GM13977 (cell line): ENCODE measurements around the gene MAST4.
"Not testable (repeated sequence)": the region's sequence is repeated elsewhere in the genome, so short reads cannot be mapped to it uniquely, and the experiment has no call there.

Experiments used
- DNase-seq: peaks from one replicate; pipeline ENCODE4 v3.0.0; 2012; ENCODE audit warnings: low spot score
- in situ Hi-C: fragments of 300-500 bp; cut with MboI; formaldehyde crosslinking; loops from one replicate; pipeline ENCODE4 v1.12.0; 2022; ENCODE audit warnings: low sequenced_read_pairs, low pct_unique_long_range_greater_than_20kb, mixed read lengths, inconsistent platforms; ENCODE audit not compliant: unreplicated experiment
- TF ChIP-seq, protein P1 (sequence below): IDR thresholded peaks from 2 replicates; pipeline ENCODE4 v1.5.1; 2012; ENCODE audit warnings: mild to moderate bottlenecking, control low read depth; ENCODE audit not compliant: insufficient read depth; ENCODE audit errors: extremely low read depth, missing control alignments

Gene MAST4

GRCh38 chr5:66818304-66818934, 222.2 kb downstream of the MAST4 start:
- DNase-seq = no peak
- TF ChIP-seq, protein P1, sequence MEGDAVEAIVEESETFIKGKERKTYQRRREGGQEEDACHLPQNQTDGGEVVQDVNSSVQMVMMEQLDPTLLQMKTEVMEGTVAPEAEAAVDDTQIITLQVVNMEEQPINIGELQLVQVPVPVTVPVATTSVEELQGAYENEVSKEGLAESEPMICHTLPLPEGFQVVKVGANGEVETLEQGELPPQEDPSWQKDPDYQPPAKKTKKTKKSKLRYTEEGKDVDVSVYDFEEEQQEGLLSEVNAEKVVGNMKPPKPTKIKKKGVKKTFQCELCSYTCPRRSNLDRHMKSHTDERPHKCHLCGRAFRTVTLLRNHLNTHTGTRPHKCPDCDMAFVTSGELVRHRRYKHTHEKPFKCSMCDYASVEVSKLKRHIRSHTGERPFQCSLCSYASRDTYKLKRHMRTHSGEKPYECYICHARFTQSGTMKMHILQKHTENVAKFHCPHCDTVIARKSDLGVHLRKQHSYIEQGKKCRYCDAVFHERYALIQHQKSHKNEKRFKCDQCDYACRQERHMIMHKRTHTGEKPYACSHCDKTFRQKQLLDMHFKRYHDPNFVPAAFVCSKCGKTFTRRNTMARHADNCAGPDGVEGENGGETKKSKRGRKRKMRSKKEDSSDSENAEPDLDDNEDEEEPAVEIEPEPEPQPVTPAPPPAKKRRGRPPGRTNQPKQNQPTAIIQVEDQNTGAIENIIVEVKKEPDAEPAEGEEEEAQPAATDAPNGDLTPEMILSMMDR = no peak
- in situ Hi-C loops = no loop called here

- TF ChIP-seq, protein P1 = no peak
- in situ Hi-C loops = no loop called here
- no peak for DNase-seq
Observed at GRCh38 chr5:66818935-66819328, 222.7 kb downstream of the MAST4 start.

GRCh38 chr5:66820630-66821207, 224.5 kb downstream of the MAST4 start:
- in situ Hi-C loops = no loop called here
- TF ChIP-seq, protein P1 = no peak
- no peak for DNase-seq

DNA sequence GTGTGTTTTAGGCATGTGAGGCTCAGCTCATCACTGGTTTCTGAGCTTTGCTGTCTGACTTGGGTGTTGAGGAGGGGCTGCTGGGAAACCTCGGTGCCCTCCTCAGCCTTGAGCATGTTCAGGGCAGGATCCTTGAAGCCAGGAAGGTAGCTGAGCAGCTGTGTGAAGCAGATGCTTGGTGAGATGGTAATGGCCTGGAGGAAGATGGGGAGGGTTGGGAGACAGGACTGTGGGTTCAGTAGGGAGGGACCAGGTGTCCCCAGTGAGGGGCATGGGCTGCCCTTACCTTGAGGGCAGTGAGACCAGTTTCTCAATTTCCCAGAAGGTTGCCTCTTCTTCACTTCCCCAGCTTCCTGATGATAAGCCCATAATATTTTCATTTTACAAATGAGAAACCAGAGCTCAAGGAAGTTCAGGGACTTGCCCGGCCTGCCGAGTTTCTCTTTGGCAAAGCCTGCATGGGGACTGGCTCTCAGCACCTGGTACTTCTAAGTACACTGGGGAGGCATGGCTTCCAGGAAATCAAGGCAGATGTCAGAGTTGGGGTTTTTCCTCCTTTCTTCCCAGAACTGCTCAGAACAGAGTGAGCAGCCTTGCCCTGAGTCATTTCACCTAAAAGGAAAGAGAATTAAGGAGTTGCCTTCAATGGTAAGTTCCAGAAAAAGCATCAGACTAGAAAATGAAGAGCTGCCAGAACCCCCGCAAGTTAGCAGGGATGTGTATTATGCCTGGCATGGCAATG, 225.7 kb downstream of the MAST4 start:
- in situ Hi-C loops = no loop called here
- DNase-seq = no peak
- TF ChIP-seq, protein P1 = no peak

- DNase-seq, in situ Hi-C loops: not testable (repeated sequence)
Observed at GRCh38 chr5:66822906-66823305, 226.7 kb downstream of the MAST4 start.

GRCh38 chr5:66824476-66824875, 228.3 kb downstream of the MAST4 start:
- TF ChIP-seq, protein P1 = no peak
- in situ Hi-C loops = no loop called here
- no peak for DNase-seq

DNA sequence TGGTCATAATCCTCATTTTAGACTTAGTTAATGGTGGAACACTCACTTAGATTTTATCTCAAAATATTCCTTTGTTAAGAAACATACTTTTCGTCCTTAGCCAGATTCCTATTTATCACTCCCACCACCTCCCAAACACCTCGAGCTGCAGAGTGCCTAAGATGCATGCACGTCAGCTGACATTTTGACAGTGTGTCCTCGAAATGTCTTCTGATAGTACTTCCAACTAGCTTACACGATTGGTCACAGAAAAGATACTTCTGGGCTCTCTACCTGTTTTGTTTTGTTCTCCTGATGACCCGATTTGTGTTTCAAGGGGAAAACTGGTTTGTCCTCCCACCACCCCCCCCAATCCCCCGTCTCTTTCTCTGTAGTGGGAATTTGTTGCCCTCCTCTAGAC, 230.1 kb downstream of the MAST4 start:
- in situ Hi-C loops = no loop called here
- DNase-seq = no peak
- TF ChIP-seq, protein P1 = no peak
